Ureter (tissue), 1 donor: ENCODE measurements around the gene ACOT7. TPM values are rescaled to one million over a fixed set of nuclear protein-coding genes. Genes with fewer than 3 reads are reported as not detected.
A peak's percentile ranks its signal among the peaks of the same experiment; 100 is the strongest.

Experiments
- DNase-seq: peaks from one replicate; pipeline ENCODE4 v3.0.0-alpha.2; 2020; ENCODE audit warnings: low spot score
- total RNA-seq: library from RNA; stranded (reverse); gene quantifications from one replicate; pipeline ENCODE4 v1.2.4, GENCODE V29; 2023
- donor health status: DM: yes; HTN: yes; CAD: no.

The ACOT7 gene
- total RNA-seq, 1 donor from 2014 or later: 19.1 TPM

DNA sequence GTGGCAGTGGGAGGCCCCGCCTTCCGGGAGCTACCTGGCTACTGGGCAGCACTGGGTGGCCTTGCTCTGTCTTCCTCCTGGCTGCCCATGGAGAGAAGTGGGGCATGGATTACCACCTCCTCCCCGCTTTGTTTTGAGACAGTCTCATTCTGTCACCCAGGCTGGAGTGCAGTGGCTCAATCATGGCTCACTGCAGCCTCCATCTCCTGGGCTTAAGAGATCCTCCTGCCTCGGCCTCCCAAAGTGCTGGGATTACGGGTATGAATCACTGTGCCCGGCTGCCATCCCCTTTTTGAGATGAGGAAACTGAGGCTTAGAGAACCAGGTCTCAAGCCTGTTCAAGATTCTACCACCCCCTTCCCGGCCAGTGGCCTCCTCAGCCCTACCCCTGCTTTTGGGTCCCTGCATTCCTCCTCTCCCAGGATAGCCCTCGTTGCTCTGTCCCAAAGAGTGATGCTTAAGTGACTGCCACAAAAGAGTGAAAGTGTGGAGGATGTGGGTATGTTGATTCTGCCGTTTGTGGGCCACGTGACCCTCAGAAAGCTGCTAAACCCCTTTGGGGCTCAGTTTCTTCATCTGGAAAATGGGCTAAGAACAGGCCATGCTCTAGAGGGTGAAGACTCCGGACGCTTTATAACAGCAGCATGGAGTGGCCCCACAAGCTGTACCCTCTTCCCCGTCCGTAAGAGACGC, 141.7 kb downstream of the ACOT7 start:
- no peak for DNase-seq

DNA sequence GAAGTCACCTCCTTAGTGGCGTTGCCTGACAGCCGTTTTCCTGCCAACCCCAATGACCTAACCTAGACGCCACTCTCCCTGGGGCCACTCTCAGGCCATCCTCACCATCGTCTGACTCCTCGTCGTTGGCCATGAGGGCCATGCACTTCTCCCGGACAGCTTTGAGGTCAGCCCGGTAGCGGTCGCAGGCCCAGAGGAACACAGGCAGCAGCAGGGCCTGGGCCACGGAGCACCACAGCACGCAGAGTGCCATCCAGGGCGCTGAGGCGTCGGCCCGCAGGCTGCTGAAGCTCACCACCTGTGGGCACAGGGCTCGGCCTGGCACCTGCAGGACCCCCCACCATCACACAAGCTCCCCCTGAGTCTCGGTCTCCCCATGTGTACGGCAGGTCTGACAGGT, 142.3 kb downstream of the ACOT7 start:
- DNase-seq: no peak

DNA sequence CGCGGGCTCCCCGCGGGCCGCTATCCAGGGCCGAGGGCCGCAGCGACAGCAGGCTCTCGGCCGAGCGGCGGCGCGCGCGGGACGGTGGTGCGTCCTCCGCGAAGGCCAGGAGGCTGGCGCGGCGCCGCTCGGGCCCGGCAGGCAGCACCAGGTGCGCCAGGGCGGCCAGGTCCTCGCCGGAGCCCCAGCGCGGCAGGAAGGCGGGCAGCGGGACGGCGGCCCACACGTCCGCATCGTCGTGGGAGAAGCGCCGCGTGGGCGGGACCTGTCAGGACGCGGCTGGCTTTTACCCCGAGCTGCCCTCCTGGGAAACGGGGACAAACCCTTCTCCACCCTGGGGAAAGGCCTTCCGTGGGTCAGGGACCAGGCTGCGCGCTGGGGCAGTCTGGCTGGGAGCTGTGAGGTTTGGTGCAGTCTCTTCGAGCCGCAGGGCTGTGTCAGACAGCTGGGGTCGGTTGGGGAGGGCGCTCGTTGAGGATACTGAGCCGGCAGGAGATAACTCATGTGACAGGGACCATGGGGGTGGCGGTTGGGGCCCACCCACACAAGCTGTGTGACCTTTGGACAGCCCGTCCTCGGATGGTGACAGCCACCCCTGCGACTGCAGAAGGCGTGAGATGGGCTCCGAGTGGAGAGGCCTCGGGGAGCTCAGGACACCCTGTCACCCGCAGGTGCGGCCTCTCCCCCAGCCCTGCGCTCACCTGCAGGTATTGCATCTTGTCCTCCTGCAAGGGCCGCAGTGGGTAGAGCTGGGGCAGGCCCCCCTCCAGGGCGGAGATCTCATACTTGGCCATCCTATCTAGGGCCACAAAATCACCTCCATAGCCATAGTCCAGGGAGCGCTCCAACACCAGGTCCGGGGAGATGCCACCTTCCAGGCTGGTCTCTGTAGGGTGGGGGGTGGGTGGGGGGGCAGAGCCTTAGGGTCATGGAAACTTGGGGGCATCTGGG, 143.6 kb downstream of the ACOT7 start:
- no peak for DNase-seq

DNA sequence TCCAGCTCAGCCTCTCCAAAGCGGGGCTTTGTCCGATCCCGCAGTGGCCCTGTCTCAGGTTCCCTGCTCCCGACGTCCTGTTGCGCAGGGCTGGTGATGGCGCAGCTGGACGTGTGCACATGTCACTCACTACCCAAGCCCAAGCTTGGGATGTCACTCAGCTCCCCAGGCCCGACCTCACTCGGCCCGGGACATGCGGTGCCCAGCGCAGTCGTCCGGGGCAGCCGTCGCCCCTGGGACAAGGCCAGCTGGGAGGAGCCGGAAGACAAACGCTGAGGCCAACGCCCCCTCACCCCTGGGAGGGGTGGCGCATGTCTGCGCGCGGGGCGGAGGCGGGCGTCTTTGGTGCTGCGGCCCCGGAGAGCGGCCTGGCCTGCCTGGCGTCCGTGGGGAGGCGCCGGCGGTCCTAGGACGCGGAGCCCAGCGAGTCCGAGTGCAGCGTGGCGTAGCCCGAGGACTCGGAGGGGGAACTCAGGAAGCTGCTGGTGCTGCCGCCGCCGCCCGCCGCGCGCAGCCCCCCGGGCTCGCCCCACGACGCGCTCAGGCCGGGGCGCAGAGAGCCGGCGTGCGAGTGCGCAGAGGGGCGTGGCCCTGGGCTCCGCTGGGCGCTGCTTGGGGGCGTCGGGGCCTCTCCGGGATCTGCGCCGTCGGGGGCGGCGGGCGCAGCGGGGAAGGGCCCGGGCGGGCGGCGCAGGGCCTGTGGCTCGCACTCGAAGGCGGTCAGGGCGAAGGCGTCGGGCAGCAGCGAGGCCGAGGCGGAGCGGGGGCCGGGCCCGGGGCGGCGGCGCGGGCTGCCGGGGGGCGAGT, 144.4 kb downstream of the ACOT7 start:
- DNase-seq: no peak

DNA sequence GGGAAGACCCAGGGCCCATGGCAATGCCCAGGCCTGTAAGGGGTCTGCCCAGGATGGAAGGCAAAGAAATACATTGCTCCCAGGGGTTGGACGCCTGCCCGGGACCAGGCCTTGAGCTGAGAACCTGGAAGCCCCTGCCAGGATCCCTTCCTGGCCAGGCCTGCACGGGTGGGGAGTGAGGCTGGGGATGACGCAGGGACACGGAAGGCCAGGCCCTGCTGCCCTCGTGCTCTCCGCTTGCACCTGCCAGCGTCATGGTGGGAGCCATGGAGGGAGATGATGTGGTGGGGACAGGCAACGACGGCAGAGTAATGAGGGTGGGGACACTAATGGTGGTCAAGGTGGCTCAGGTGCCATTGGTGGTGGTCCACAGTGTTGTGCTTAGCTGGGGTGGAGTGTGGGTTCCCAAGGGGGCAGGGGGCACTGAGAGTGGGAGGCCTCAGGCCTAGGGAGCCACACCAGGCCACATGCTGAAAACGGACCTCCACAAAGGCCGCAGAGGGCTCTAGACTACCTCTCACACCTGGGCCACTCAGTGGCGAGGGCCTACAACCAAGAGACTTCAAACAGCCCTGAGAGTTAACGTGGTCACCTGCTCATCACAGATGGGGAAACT, 145.3 kb downstream of the ACOT7 start:
- no peak for DNase-seq

DNA sequence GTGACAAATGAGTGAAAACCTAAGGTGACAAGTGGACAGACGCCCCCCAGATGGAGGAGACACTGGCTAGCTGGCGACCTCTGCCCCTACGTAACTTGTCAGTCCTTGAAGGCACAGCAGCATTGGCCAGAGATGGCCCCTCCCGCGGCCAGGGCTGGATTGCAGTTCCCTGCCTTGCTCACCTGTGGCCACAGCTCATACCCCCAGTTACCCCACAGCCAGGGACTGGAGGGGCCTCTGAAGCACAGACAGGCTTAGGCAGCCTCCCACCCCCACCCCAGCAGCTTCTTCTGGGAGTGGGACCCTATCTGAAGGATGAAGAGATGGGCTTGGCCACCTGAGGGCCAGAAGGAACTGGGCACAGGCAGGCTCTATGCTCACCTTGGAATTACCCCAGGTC, 145.9 kb downstream of the ACOT7 start:
- no peak for DNase-seq

DNA sequence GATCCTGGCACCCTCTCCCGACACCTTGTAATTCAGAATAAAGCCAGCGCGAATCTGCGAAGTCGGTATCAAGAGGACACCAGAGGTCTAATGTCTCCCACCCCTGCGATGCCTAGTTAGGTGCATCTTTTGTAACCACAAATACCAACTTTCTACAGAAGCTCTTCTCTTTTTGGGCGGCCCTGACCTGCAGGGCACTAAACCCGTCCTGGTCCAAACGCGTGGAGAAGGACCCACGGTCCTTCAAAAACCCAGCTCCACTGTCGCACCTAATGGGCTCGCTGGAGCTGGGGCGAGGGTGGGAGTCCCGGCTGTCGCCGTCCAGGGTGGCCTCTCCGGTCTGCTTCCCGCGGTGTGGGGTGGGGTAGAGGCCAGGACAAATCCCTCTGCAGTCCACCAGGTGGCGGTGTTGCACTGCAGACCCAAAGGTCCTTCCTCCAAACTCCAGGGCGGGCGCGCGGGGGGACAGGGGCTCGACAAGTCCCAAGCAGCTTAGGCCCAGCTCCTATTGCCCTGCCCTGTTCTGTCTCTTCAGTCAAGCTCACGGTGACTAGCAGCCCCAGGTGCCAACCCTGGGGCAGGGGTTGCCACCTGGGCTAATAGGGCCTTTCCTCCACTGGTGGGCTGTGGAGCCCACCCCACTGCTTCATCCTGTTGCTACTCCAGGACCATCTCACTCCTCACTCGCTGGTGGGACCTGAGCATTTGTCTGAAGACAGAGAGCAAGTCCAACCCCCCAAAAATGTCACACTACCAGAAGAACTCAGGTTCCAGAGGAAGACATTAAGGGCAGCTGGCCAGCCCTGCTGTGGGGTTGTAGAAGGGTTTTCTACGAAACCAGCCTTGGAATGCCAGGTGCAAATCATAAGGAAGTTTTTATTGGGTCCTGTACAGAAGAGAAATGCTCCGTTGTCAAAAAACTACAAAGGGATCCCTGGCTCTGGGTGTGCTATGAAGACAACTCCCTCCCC, 146.8 kb downstream of the ACOT7 start:
- peak; percentile 87 for DNase-seq

DNA sequence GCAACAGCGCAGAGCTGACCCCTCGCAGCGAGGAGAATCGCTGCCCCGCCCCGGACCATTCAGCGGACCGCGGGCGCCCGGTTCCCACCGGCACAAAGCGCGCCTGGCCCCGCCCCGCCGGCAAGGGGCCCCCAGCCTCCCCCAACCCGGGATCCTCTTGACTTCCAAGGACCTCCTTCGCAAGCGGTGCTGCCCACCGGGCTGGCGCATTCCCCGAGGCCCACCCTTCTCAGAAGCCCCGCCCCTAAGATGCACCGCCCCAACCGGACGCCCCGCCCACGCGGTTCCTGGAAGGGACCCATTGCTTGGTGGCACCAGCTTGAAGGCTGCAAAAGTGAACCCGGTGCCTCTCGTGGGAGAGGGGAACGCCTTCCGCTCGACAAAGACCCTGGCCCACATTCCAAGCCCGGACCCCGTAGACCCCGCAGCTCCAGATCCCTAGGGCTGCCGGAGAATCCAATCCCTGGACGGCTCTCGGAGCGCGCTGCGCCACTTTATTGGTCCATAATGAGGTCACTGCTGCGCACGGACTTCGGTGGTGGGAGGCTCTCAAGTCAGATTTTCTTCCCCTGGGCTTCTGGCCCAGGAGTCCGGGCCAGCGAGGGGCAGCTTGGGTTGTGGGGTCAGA, 147.6 kb downstream of the ACOT7 start:
- DNase-seq: no peak

DNA sequence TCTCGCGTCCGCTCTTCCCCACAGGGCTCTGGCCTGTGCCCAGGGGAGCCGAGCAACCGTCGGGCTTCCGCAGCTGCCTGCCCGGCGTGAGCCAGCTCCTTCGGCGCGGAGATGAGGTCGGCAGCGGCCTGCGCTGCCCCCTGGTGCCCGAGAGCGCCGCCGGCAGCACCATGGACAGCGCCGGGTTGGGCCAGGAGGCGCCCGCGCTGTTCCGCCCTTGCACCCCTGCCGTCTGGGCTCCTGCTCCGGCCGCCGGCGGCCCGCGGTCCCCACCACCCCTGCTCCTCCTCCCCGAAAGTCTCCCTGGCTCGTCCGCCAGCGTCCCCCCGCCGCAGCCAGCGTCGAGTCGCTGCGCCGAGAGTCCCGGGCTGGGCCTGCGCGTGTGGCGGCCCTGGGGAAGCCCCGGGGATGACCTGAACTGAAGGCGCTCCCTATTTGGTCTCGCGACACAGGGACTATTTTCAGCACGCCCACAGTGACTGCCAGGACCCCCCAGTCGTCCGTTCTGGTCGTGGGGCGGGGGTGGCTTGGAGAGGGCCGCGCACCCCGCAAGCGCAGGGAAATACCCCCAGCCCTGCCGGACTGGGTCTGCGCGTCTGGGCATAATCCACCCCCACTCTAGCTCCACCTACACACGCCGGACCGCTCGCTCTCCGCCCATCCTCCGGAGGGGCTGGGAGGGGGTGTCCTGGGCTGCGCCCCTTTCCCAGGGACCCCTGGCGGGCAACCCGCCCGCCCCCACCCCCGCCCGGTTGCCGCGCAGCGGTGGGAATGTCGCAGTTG, 148.3 kb downstream of the ACOT7 start:
- peak; percentile 85 for DNase-seq

DNA sequence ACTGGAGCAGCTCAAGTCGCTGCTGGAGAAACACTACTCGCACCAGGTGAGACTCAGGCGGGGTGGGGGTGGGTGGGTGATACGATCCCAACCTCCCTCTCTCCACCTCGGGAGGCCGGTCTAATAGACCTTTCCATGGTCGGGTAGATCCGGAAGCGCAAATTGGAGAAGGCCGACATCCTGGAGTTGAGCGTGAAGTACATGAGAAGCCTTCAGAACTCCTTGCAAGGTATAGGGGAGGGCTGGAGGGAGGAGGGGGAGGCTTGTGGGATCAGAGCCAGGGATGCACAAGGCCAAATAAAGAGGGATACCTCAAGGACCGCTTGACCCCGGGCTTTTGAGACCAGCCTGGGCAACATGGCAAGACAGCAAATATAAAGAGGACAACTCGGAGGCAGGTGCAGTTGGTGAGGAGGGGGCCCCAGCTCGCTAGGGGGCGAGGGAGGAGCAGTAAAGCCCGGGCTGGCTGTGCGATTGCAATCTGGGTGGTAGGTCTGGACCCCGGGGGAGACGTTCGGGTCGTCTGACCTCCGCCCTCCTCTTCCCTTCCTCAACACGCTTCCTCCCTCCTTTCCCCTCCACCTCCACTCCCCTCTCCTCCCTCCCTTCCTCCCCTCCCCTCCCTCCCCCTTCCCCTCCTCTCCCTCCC, 149.0 kb downstream of the ACOT7 start:
- DNase-seq: no peak

DNA sequence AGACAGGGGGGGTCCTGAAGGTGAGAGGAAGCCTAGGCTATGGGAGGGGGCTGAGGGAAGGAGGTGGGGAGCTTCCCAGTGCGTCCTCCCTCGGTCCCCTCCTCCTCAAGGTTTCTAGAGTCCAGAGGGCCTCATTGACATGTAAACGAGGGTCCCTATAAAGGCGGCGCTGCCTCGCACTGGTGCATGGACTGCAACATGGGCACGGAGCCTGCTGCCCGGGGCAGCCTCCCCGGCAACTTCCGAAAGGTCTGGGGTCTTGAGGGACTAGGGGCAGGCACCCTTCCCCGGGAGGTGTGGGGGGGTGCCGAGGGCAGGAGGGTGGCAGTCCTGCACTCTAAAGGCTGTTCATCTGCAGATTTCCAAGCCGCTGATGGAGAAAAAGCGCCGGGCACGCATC, 149.6 kb downstream of the ACOT7 start, which contains the start of gene HES3:
HES3 (plus strand) TSS at position 187 of the 400 bp plus-strand sequence; CDS start at position 374, 187 bp downstream.
- no peak for DNase-seq

DNA sequence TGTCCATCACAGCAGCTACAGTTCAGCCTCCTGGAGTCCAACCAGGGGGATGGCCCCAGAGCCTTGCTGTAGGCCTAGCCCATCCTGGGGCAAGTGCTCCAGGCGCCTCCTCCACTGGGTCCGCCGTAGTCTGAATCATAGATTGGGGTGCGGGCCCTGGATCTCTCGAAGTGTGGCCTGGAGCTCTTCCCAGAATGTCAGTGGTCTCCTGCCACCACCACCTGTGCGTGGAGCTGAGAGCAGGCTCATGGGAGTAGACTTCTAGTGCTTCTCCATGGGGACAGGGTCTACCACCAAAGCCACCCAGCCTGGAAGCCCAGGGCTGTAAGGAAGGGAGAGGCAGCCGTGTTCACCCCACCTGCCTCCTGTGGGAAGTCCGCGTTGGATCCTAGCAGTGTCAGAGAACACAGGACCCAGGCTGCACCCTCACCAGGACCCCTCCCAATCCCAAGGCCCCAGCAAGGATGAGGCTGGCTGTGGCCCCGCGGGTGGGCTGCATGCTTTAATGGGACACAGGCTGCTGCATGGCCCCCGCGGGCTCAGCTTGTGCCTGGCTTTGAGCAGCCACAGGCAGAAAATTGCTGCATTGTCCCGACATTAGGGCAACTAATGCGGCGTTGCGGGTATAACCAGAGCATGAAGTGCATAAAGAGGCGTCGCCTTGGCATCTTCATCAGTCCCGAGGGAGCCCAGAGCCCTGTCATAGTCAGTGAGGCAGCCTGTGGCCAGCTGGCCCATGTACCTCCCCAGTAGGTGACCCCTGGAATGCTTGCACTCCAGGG, 150.3 kb downstream of the ACOT7 start:
- no peak for DNase-seq

DNA sequence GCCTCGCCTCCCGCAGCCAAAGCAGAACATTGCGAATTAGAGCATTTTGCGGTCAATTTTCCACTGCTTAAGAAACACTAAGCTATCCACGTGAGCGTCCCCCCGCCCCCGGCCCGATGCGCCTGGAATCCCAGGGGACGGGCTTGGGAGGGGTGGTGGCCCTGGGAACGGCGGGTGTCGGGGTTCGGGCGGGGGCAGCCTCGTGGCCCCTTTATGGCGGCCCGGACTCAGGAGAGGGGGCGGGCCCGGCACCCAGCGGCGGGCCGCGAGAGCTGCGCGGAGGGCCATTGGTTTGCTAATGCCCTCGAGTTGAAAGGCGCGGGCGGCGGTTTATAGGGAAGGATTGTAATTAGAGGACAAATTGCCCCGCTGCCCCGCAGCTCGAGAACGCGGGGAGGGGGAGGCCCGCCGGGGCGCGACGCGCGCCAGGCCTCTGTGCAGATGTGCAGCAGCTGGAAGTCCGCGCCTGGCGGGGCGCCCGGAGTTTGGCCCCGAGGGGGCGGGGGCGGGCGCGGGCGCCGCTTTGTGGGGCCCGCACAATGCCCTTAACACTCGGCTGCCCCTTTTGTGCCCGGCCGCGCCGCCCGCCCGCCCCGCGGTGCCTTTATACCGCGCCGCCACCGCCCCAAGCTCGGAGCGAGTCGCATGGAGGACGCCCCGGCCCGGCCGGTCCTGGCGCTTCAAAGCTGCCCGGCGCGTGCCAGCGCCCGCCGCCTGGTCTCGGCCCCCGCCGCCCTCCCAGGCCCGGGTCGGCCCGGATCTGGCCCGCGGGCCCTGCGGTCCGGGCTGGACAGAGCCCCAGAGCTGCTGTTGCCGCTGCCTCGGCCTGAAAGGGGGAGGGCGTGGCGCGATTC, 151.5 kb downstream of the ACOT7 start:
- no peak for DNase-seq

DNA sequence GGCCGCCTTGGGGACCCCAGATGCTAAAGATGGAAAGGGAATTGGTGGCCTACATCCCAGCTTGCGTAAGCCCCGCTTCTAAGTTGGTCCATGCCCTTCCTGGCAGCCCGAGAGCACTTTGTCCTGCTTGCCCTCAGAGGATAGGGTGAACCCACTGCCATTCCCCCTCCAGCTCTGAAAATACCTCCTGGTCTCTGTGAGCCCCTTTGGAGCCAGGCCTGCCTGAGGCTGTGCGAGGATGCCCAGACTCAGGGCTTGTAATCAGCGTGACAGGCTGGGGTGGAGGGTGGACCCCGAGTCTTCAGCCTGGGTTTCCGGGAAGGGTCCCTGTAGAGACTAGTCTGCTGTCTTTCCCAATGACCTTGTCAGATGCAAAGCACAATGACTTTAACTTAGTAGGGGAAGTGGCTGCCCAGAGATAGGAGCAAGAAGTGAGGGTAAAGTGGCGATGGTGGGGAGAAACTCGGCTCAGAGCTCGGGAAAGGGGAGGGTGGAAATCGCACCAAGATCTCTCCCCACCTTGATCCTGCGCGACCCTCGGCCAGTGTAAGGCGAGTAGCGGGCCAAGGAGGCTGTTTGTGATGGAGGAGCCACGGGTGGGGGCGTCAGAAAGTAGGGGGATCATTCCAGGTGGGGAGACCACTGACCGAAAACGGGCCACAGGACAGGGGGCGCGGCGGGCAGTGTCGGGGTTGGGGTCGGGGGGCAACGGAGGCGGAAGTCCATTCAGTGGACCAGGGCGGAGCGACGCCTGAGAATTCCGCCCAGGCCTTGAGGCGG, 152.3 kb downstream of the ACOT7 start:
- DNase-seq: no peak

DNA sequence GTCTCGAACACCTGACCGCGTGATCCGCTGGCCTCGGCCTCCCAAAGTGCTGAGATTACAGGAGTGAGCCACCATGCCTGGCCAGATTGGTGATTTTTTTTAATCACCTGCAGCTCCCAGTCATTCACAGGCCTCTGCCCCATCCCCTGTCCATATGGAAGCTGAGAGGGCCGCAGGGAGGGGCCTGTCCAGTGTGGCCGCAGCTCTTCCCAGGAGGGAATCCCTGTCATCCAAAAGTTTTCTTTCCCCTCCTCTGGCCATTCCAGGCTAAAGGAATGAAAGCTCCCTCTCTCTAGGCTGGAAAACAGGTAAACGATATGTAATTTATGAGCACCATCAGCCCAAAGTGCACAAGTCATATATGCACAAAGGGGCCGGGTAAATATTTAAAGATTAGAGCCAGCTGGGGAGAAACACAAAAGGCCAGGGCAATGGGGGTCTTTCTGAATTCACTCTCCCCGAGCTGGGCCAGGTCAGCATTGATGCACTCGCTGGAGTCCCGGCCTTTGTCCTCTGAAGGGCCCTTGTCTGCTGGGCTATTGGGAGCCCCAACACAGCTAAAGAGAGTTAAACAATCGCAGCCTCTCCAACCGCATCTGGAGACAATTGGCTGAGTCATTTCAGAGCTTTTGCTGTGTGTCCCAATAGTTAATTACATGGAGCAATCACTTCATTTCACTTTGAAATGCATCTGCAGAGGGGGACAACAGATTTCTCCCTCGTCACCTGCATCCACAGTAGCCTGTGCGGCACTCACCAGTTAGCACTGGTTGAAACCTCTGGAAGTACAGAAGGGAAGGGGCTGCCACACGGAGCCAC, 153.4 kb downstream of the ACOT7 start:
- DNase-seq: no peak
